DOHH2 (cell line): Measurements from ENCODE around the gene FAM174C.

Experiments used
- H3F3A ChIP-seq: fragments of 200-600 bp; sonication (generic), shearing (Covaris generic); 2 replicates; pipeline ENCODE4 v1.6.0; 2016; ENCODE audit warnings: antibody characterized with exemption, mild to moderate bottlenecking; ENCODE audit not compliant: control insufficient read depth, insufficient read depth
- H3K27ac ChIP-seq: fragments of 200-600 bp; sonication (generic); 2 replicates; pipeline ENCODE4 v1.5.1; 2014; ENCODE audit warnings: low read depth, mild to moderate bottlenecking, low read length, moderate library complexity
- H3K27me3 ChIP-seq: fragments of 200-600 bp; sonication (generic); 2 replicates; pipeline ENCODE4 v1.6.1; 2014; ENCODE audit warnings: mild to moderate bottlenecking, low read length, mixed read lengths; ENCODE audit not compliant: control insufficient read depth
- H3K36me3 ChIP-seq: fragments of 200-600 bp; sonication (generic); 2 replicates; pipeline ENCODE4 v1.6.1; 2014; ENCODE audit warnings: mild to moderate bottlenecking, low read length, moderate library complexity, mixed read lengths; ENCODE audit not compliant: control insufficient read depth
- H3K4me1 ChIP-seq: fragments of 200-600 bp; sonication (generic); 2 replicates; pipeline ENCODE4 v1.6.1; 2014; ENCODE audit warnings: mild to moderate bottlenecking, low read length, mixed read lengths; ENCODE audit not compliant: control insufficient read depth
- H3K4me2 ChIP-seq: fragments of 200-600 bp; sonication (generic); 2 replicates; pipeline ENCODE4 v1.6.0; 2014; ENCODE audit warnings: mild to moderate bottlenecking, low read length, moderate library complexity
- H3K4me3 ChIP-seq: fragments of 200-600 bp; sonication (generic); 2 replicates; pipeline ENCODE4 v1.5.1; 2014; ENCODE audit warnings: mild to moderate bottlenecking, low read length, mixed read lengths
- H3K79me2 ChIP-seq: fragments of 200-600 bp; sonication (generic); 2 replicates; pipeline ENCODE4 v1.6.1; 2014; ENCODE audit warnings: mild to moderate bottlenecking, low read length, mixed read lengths; ENCODE audit not compliant: control insufficient read depth
- H3K9me2 ChIP-seq: fragments of 200-600 bp; sonication (generic); replicated peaks from 2 replicates; pipeline ENCODE4 v1.6.1; 2014; ENCODE audit warnings: mild to moderate bottlenecking, low read length, mixed read lengths; ENCODE audit not compliant: control insufficient read depth
- H3K9me3 ChIP-seq: fragments of 200-600 bp; sonication (generic); 2 replicates; pipeline ENCODE4 v1.6.1; 2014; ENCODE audit warnings: antibody characterized with exemption, low read length, mixed read lengths; ENCODE audit not compliant: control insufficient read depth, insufficient read depth
- H4K20me1 ChIP-seq: fragments of 200-600 bp; sonication (generic); 2 replicates; pipeline ENCODE4 v1.6.0; 2014; ENCODE audit warnings: low read depth, mild to moderate bottlenecking, antibody characterized with exemption, low read length, moderate library complexity; ENCODE audit not compliant: control insufficient read depth, insufficient read depth
- CTCF ChIP-seq: fragments of 200-600 bp; sonication (generic); IDR thresholded peaks from one replicate; pipeline ENCODE4 v1.5.1; 2014; ENCODE audit warnings: antibody characterized with exemption, mild to moderate bottlenecking, low read depth, low read length; ENCODE audit not compliant: poor library complexity, severe bottlenecking
- EZH2phosphoT487 ChIP-seq: fragments of 200-600 bp; sonication (generic); IDR thresholded peaks from 2 replicates; pipeline ENCODE4 v1.6.1; 2017; ENCODE audit warnings: borderline replicate concordance, mild to moderate bottlenecking, antibody characterized with exemption, low read length, moderate library complexity, mixed read lengths

The FAM174C gene

GRCh38 chr19:1267477-1268225, 7.7 kb upstream of the FAM174C start:
- no peaks in the 10 kb centered on the region; the same call in 1 of the 2 replicates for H3K27me3 ChIP-seq
- no peaks in the 10 kb centered on the region for H3K9me2 ChIP-seq
- H3K9me3 ChIP-seq: no peaks in the 10 kb centered on the region
- H3K4me3 ChIP-seq: peak overlapping the region; percentile 63
- peaks cover 62% of the 10 kb centered on the region for H3F3A ChIP-seq
- peak overlapping the region; percentile 95 for H3K27ac ChIP-seq
- H3K79me2 ChIP-seq: peaks cover 40% of the 10 kb centered on the region
- TF ChIP-seq CTCF (no peak), EZH2phosphoT487 (no peak)
- peak overlapping the region; percentile 95 for H3K4me2 ChIP-seq
- H3K36me3 ChIP-seq: peaks cover 37% of the 10 kb centered on the region
- peaks cover 89% of the 10 kb centered on the region for H3K4me1 ChIP-seq
- H4K20me1 ChIP-seq: peaks cover 19% of the 10 kb centered on the region

GRCh38 chr19:1268226-1269064, 6.9 kb upstream of the FAM174C start:
- Histone ChIP-seq H3F3A (peaks cover 61% of the 10 kb centered on the region), H3K4me1 (peaks cover 87% of the 10 kb centered on the region)

GRCh38 chr19:1269065-1269477, 6.3 kb upstream of the FAM174C start, which contains the start of gene CIRBP:
Gene CIRBP, plus strand, starts transcription at chr19:1269332. Its CDS starts 1,602 bp downstream, at chr19:1270934.
- TF ChIP-seq EZH2phosphoT487: no peak
- TF ChIP-seq CTCF: no peak
- H3F3A ChIP-seq: peaks cover 62% of the 10 kb centered on the region
- H3K9me3 ChIP-seq: no peaks in the 10 kb centered on the region
- H3K36me3 ChIP-seq: peaks cover 51% of the 10 kb centered on the region
- peak within 1 kb of the TSS; percentile 97 for H3K4me3 ChIP-seq
- H4K20me1 ChIP-seq: peaks cover 19% of the 10 kb centered on the region
- H3K4me1 ChIP-seq: peaks cover 83% of the 10 kb centered on the region
- H3K9me2 ChIP-seq: no peaks in the 10 kb centered on the region
- H3K79me2 ChIP-seq: peaks cover 52% of the 10 kb centered on the region
- peak within 1 kb of the TSS; percentile 99 for H3K4me2 ChIP-seq
- H3K27ac ChIP-seq: peak within 1 kb of the TSS; percentile 77
- no peaks in the 10 kb centered on the region; the same call in 1 of the 2 replicates for H3K27me3 ChIP-seq

More at GRCh38 chr19:1268226-1269064, 6.9 kb upstream of the FAM174C start:
- no peaks in the 10 kb centered on the region for H3K9me2 ChIP-seq
- H3K79me2 ChIP-seq: peaks cover 46% of the 10 kb centered on the region
- H4K20me1 ChIP-seq: peaks cover 19% of the 10 kb centered on the region
- TF ChIP-seq CTCF (no peak), EZH2phosphoT487 (no peak)
- H3K36me3 ChIP-seq: peaks cover 45% of the 10 kb centered on the region
- H3K4me2 ChIP-seq: peak overlapping the region; percentile 95
- peak overlapping the region; percentile 2; the same call in 1 of the 2 replicates for H3K27ac ChIP-seq
- no peaks in the 10 kb centered on the region for H3K9me3 ChIP-seq
- no peaks in the 10 kb centered on the region; the same call in 1 of the 2 replicates for H3K27me3 ChIP-seq
- peak overlapping the region; percentile 97 for H3K4me3 ChIP-seq
